ENCODE results near the gene EXOC3L1.

EXOC3L1 gene

GRCh38 chr16:67180166-67180565, 9.8 kb downstream of the EXOC3L1 start:
- DNase-seq (ENCODE audit: low read depth in 2 of 2), result no peak

GRCh38 chr16:67179421-67180080, 10.4 kb downstream of the EXOC3L1 start:
- no peak for DNase-seq (ENCODE audit: low read depth in 2 of 2)

- DNase-seq (ENCODE audit: low read depth in 2 of 2), result no peak
Measured at GRCh38 chr16:67177743-67178699, 11.9 kb downstream of the EXOC3L1 start.

GRCh38 chr16:67176662-67177061, 13.3 kb downstream of the EXOC3L1 start:
- DNase-seq (ENCODE audit: low read depth in 2 of 2), result no peak

- no peak for DNase-seq (ENCODE audit: low read depth in 2 of 2)
Measured at GRCh38 chr16:67174706-67175231, 15.2 kb downstream of the EXOC3L1 start.

- peak in 1 of 2 donors; percentile 29 for DNase-seq (ENCODE audit: low read depth in 2 of 2)
Measured at GRCh38 chr16:67173808-67174705, 15.9 kb downstream of the EXOC3L1 start.

GRCh38 chr16:67173323-67173722, 16.6 kb downstream of the EXOC3L1 start:
- no peak for DNase-seq (ENCODE audit: low read depth in 2 of 2)

GRCh38 chr16:67170949-67171649, 18.8 kb downstream of the EXOC3L1 start:
- no peak for DNase-seq (ENCODE audit: low read depth in 2 of 2)

- DNase-seq (ENCODE audit: low read depth in 2 of 2), result no peak
Measured at GRCh38 chr16:67170168-67170948, 19.6 kb downstream of the EXOC3L1 start, which contains the start of gene NOL3. NOL3 (plus strand) TSS chr16:67170538.

- DNase-seq (ENCODE audit: low read depth in 2 of 2), result no peak
Measured at GRCh38 chr16:67169642-67170167, 20.2 kb downstream of the EXOC3L1 start.

GRCh38 chr16:67169011-67169451, 20.9 kb downstream of the EXOC3L1 start:
- DNase-seq (ENCODE audit: low read depth in 2 of 2), result no peak

- DNase-seq (ENCODE audit: low read depth in 2 of 2), result no peak
Measured at GRCh38 chr16:67167588-67167987, 22.3 kb downstream of the EXOC3L1 start.

- no peak for DNase-seq (ENCODE audit: low read depth in 2 of 2)
Measured at GRCh38 chr16:67166598-67167168, 23.3 kb downstream of the EXOC3L1 start.

- DNase-seq (ENCODE audit: low read depth in 2 of 2), result no peak
Measured at GRCh38 chr16:67166110-67166547, 23.8 kb downstream of the EXOC3L1 start.

- no peak for DNase-seq (ENCODE audit: low read depth in 2 of 2)
Measured at GRCh38 chr16:67165121-67166078, 24.5 kb downstream of the EXOC3L1 start.

GRCh38 chr16:67164599-67165061, 25.3 kb downstream of the EXOC3L1 start, which contains the start of gene HSF4:
HSF4 (plus strand) TSS chr16:67164745; CDS start chr16:67164812, 67 bp downstream.
- no peak for DNase-seq (ENCODE audit: low read depth in 2 of 2)

GRCh38 chr16:67163999-67164558, 25.9 kb downstream of the EXOC3L1 start:
- no peak for DNase-seq (ENCODE audit: low read depth in 2 of 2)

Measured in stimulated activated CD4-positive, alpha-beta T cell treated with anti-CD3 and anti-CD28 coated beads, Interleukin-1b, Interleukin-23, amount 100 ng/mL, for 1 hour (primary cell).